Lower lobe of right lung (tissue), 2 donors: ENCODE data around the gene FARP2. TPM values are rescaled to one million over a fixed set of nuclear protein-coding genes. Genes with fewer than 3 reads are reported as not detected.
A peak's percentile ranks its signal among the peaks of the same experiment; 100 is the strongest.
"Not testable (repeated sequence)": the region's sequence is repeated elsewhere in the genome, so short reads cannot be mapped to it uniquely, and the experiment has no call there.

Source experiments
- ATAC-seq, 2 donors: fragments of 200-7000 bp; cut with Tn5 transposase; one replicate each; pipeline ENCODE4 v1.9.1; 2020 to 2022; ENCODE audit warnings: mild to moderate bottlenecking in 2 of 2, moderate library complexity in 2 of 2
- DNase-seq: peaks from one replicate; pipeline ENCODE4 v3.0.0-alpha.2; 2020
- H3K27ac ChIP-seq: fragments of 200-600 bp; one replicate; pipeline ENCODE4 v1.8.0; 2022
- H3K27me3 ChIP-seq: fragments of 200-600 bp; one replicate; pipeline ENCODE4 v1.8.0; 2022; ENCODE audit warnings: low read depth
- H3K36me3 ChIP-seq: fragments of 200-600 bp; one replicate; pipeline ENCODE4 v1.8.0; 2022; ENCODE audit warnings: mild to moderate bottlenecking
- H3K4me1 ChIP-seq: fragments of 200-600 bp; one replicate; pipeline ENCODE4 v1.8.0; 2022
- H3K4me3 ChIP-seq: fragments of 200-600 bp; one replicate; pipeline ENCODE4 v1.8.0; 2022; ENCODE audit warnings: mild to moderate bottlenecking
- H3K9me3 ChIP-seq: fragments of 200-600 bp; one replicate; pipeline ENCODE4 v1.8.0; 2022
- intact Hi-C: fragments of 100-400 bp; cut with DNase I; formaldehyde crosslinking; loops from one replicate; pipeline ENCODE4 v1.11.0; 2022
- total RNA-seq: library from RNA; stranded (reverse); fragmentation: NEBNext Ultra II Directional; extraction: Animal tissue kit (Norgen Biotek cat#: 25700); gene quantifications from one replicate; pipeline ENCODE4 v1.2.1, GENCODE V29; 2021
- TF ChIP-seq, protein P1 (sequence below): fragments of 200-600 bp; IDR thresholded peaks from one replicate; pipeline ENCODE4 v1.8.0; 2022; ENCODE audit warnings: antibody characterized with exemption, mild to moderate bottlenecking
- donor health status: DM: no; HTN: yes; CAD: no; lungs with severe emphysema.

Gene FARP2
- total RNA-seq, 1 donor from 2014 or later, result 42.4 TPM

DNA sequence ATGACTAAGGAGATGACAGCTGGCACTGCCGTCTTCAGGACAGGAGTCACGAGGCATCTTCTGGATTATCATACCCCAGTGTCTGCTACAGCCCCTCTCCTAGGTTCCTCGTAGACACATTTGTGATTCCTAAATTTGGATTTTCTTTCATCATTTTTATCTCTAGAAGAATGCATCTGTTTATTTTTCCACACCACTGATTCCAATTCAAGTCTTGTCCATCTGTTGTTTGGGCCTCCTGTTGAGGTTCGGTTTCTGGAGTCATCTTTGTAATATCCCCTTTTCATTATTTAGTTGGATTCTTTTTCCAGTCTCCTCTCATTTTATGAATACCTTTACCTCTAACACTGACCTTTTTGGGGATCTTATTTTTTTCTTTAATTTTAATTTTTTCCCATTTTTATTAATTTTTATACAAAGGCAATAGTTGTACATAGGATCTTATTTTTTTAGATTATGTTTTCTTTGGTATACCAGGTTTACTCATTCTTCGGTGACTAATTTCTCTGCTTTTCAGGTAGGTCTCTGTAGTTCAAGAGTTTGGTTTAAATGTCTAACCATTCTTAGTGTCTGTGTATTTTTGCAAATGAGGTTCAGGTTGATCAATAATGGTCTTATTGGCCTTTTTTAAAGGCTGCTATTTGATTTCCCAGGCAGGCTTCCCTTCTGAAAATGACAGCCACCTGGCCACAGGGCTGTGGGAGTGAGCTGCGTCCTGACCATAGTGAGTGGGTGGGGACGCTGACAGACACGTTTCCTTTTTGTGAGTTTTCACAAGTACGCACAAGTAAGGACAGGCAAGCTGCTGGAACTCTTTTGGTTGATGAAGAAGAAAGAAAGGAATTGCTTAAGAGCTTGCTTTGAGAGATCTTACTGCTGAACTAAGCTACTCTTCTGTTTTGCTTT lies 34.5 kb downstream of the FARP2 start:
- H3K27ac ChIP-seq, result no peak overlapping the region
- no peaks in the 10 kb centered on the region for H3K36me3 ChIP-seq
- DNase-seq (no peak), ATAC-seq (no peak)
- no peaks in the 10 kb centered on the region for H3K4me1 ChIP-seq
- no peaks in the 10 kb centered on the region for H3K27me3 ChIP-seq
- TF ChIP-seq, protein P1, sequence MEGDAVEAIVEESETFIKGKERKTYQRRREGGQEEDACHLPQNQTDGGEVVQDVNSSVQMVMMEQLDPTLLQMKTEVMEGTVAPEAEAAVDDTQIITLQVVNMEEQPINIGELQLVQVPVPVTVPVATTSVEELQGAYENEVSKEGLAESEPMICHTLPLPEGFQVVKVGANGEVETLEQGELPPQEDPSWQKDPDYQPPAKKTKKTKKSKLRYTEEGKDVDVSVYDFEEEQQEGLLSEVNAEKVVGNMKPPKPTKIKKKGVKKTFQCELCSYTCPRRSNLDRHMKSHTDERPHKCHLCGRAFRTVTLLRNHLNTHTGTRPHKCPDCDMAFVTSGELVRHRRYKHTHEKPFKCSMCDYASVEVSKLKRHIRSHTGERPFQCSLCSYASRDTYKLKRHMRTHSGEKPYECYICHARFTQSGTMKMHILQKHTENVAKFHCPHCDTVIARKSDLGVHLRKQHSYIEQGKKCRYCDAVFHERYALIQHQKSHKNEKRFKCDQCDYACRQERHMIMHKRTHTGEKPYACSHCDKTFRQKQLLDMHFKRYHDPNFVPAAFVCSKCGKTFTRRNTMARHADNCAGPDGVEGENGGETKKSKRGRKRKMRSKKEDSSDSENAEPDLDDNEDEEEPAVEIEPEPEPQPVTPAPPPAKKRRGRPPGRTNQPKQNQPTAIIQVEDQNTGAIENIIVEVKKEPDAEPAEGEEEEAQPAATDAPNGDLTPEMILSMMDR, result no peak
- H3K4me3 ChIP-seq, result no peak overlapping the region
- intact Hi-C loops, result no loop called here
- no peaks in the 10 kb centered on the region for H3K9me3 ChIP-seq

DNA sequence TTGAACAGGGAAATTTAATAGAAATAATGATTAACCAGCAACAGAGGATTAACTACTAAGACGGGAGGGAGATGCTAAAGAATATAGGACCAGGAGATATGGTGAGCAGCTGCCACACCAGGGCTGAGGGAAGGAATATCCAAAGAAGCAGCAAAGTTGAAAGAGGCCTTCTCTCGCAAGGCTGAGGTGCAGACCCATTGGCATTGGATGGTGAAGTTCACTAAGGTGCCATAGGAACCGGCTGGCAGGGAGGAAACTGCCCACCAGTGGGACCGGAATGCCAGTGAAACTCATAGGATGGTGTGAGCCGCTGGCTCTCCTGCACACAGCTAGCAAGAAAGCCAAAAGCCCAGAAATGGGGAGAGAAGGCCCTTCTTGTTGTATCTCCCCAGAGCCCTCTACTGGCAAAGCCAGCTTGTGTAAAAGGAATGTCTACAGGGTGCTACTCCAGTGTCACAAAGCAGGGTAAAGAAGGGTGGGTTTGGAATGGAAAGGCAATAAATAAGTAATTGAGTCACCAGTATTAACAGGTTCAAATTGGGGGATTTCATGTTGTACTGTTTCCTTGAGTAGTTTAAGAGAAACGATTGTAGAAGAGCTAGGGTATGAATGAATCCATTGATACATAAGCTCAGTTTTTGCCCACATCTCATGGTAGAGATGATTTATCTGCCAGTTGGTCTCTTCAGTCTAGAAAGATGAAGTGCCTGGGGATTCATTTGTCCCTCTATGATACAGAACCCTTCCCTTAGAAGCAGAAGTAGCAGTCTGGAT lies 36.0 kb downstream of the FARP2 start:
- intact Hi-C loops, result no loop called here
- H3K4me3 ChIP-seq, result no peak overlapping the region
- H3K36me3 ChIP-seq, result no peaks in the 10 kb centered on the region
- no peaks in the 10 kb centered on the region for H3K27me3 ChIP-seq
- H3K4me1 ChIP-seq, result no peaks in the 10 kb centered on the region
- ATAC-seq (peak; percentile 77 to 80), DNase-seq (no peak)
- TF ChIP-seq, protein P1, result peak; percentile 46
- no peaks in the 10 kb centered on the region for H3K9me3 ChIP-seq
- H3K27ac ChIP-seq, result no peak overlapping the region

DNA sequence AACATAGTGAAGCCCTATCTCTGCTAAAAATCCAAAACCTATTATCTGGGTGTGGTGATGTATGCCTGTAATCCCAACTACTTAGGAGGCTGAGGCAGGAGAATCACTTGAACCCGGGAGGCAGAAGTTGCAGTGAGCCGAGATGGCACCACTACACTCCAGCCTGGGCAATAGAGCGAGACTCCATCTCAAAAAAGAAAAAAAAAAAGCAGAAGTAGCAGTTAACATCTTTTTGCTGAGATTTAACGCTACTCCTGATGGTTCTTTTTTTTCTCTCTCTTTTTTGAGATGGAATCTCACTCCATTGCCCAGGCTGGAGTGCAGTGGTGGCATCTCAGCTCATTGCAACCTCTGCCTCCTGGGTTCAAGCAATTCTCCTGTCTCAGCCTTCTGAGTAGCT lies 36.7 kb downstream of the FARP2 start:
- H3K36me3 ChIP-seq, H3K9me3 ChIP-seq, intact Hi-C loops, ATAC-seq, DNase-seq, H3K27ac ChIP-seq, H3K4me1 ChIP-seq, H3K4me3 ChIP-seq, H3K27me3 ChIP-seq: not testable (repeated sequence)

DNA sequence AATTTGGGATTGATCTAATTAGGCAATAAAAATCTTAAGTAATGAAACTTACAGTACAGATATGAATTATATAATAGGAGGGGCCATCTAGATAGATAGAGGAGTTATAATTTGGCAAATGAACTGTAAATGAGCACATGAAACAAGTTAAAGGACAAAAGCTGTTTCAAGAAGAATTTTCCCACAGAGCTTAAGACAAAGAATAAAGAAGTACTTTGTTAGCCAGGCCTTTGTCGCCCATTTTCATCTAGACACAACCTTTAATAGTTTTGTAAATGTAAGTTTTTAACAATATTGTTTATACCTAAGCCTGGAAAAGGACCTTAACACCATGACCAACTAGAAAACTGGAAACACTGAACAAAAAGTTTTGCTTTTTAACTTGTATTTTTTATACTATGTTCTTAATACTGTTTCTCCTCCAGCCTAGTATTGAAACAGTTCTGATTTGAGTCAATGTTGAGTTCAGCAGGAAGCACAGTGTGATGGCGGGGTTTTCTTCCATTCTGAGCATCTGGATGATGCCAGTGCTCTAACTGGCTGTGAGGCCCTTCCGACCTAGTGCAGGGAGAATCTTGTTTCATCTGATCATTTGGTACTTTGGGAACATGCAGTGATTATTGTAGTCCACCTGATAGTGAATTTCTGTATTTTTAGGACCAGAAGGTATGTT lies 37.6 kb downstream of the FARP2 start:
- Histone ChIP-seq H3K4me3 (no peak overlapping the region), H3K27me3 (no peaks in the 10 kb centered on the region), H3K4me1 (no peaks in the 10 kb centered on the region), H3K27ac (no peak overlapping the region), H3K9me3 (no peaks in the 10 kb centered on the region), H3K36me3 (no peaks in the 10 kb centered on the region)
- intact Hi-C loops, result no loop called here
- DNase-seq (no peak), ATAC-seq (no peak)
- TF ChIP-seq, protein P1, result no peak

DNA sequence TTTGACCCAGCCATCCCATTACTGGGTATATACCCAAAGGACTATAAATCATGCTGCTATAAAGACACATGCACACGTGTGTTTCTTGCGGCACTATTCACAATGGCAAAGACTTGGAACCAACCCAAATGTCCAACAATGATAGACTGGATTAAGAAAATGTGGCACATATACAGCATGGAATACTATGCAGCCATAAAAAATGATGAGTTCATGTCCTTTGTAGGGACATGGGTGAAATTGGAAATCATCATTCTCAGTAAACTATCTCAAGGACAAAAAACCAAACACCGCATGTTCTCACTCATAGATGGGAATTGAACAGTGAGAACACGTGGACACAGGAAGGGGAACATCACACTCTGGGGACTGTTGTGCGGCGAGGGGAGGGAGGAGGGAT lies 40.7 kb downstream of the FARP2 start:
- H3K9me3 ChIP-seq, H3K4me1 ChIP-seq, H3K4me3 ChIP-seq, ATAC-seq, H3K36me3 ChIP-seq, DNase-seq, intact Hi-C loops, H3K27ac ChIP-seq, H3K27me3 ChIP-seq: not testable (repeated sequence)
